Measurements from ENCODE around the gene GALNT18.

Gene GALNT18

DNA sequence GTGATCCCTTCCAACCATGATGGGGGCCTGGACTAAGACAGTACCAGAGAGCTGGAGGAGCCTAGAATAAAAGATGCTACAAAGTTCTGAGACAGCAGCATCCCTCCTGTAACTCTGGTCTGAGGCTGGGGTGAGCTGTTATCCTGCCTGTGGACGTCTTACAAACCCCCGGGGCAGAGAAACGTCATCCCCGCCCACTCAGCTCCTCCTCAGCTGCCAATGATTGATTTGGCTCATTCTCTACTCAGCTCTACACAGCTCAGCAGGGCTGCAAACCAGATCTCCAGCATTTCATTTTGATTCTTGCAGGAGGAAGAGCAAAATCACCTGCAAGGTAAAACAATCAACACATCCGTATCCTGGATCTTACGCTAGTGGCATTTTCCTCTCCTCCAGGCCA lies 324.2 kb downstream of the GALNT18 start:
- Histone ChIP-seq H3K36me3 (ENCODE audit: control insufficient read depth, insufficient read depth, low read length, severe bottlenecking) (no peaks in the 10 kb centered on the region), H3K9me3 (ENCODE audit: control insufficient read depth, low read length) (no peaks in the 10 kb centered on the region), H3K27me3 (replicated peaks; ENCODE audit: control insufficient read depth, insufficient read depth, low read length) (peaks cover 35% of the 10 kb centered on the region), H3K4me1 (ENCODE audit: control insufficient read depth, insufficient read depth, low read length) (no peaks in the 10 kb centered on the region), H3K4me3 (ENCODE audit: low read length) (no peak overlapping the region), H3K9ac (ENCODE audit: low read length) (no peak overlapping the region)
- no peak for DNase-seq (ENCODE audit: low read depth)

DNA sequence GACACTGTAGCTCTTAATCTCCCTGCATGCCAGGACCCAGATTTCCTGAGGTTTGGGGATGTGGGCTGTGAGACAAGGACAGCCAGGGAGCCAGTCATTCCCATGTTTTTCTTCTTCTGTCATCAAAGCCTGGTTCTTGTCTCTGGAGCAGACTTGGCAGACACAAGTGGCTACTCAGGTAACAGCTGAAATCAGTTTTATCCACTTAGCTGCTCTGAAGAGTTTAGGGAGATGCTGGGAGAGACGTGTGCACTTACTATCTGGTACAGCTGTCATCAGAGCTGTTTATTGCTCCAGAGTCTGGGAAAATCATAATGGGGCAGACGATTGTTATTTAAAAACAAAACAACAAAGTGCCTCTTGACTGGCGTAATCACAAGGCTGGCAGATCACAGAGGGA lies 325.4 kb downstream of the GALNT18 start:
- Histone ChIP-seq H3K27me3 (replicated peaks; ENCODE audit: control insufficient read depth, insufficient read depth, low read length) (peaks cover 33% of the 10 kb centered on the region), H3K4me1 (ENCODE audit: control insufficient read depth, insufficient read depth, low read length) (no peaks in the 10 kb centered on the region), H3K36me3 (ENCODE audit: control insufficient read depth, insufficient read depth, low read length, severe bottlenecking) (no peaks in the 10 kb centered on the region), H3K9me3 (ENCODE audit: control insufficient read depth, low read length) (no peaks in the 10 kb centered on the region), H3K4me3 (ENCODE audit: low read length) (no peak overlapping the region), H3K9ac (ENCODE audit: low read length) (no peak overlapping the region)
- no peak for DNase-seq (ENCODE audit: low read depth)

DNA sequence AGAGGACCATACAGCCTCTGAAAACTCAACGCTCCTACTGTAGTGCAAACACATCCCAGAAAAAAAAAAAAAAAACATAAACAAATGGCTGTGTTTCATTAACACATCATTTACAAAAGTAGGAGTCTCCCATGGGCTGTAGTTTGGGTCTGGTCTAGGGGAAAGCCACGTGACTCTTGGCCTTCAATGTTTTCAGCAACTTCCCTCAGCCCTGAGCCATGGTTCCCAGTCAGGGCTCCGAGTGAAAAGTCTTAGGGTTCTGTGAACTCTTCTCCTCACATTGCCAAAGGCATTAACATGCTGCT lies 327.3 kb downstream of the GALNT18 start:
- no peak for DNase-seq (ENCODE audit: low read depth)

DNA sequence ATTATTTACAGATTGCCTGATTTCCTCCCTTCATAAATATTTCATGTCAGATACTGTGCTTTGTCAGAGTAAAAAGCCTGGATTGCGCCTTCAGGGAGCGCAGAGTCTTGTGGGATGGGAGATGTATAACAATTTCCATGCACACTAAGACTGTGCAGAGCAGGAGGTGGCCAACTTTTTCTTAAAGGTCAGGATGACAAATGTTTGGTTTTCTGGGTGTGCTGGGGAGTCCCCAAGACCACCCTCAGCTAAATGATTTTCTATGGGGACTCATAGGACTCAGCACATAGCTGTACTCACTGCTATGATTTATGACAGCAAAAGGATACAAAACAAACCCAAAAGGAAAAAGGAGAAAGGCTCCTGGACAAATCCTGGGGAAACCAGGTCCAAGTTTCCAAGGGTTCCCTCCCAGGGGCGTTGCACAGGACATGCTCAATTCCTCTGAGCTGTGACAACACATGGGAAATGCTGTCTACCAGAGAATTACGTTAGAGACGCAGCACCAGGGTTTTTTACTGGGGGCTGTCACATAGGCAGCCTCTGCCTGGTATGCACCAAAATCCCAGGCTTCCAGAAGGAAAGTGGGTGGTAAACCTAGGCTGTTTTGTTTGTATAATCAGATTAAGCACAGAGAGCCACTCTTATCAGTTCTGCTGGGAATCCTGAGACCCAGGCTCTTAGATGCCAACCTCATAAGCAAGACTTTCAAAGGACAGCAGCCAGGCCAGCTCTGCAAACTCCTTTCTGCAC lies 327.8 kb downstream of the GALNT18 start:
- Histone ChIP-seq H3K27me3 (replicated peaks; ENCODE audit: control insufficient read depth, insufficient read depth, low read length) (peaks cover 34% of the 10 kb centered on the region), H3K4me3 (ENCODE audit: low read length) (no peak overlapping the region), H3K4me1 (ENCODE audit: control insufficient read depth, insufficient read depth, low read length) (no peaks in the 10 kb centered on the region), H3K36me3 (ENCODE audit: control insufficient read depth, insufficient read depth, low read length, severe bottlenecking) (no peaks in the 10 kb centered on the region), H3K9ac (ENCODE audit: low read length) (no peak overlapping the region), H3K9me3 (ENCODE audit: control insufficient read depth, low read length) (no peaks in the 10 kb centered on the region)
- no peak for DNase-seq (ENCODE audit: low read depth)

More for the DNA sequence above, 327.3 kb downstream of the GALNT18 start:
- H3K36me3 ChIP-seq (ENCODE audit: control insufficient read depth, insufficient read depth, low read length, severe bottlenecking), result no peaks in the 10 kb centered on the region
- peaks cover 34% of the 10 kb centered on the region for H3K27me3 ChIP-seq (replicated peaks; ENCODE audit: control insufficient read depth, insufficient read depth, low read length)
- H3K4me3 ChIP-seq (ENCODE audit: low read length), result no peak overlapping the region
- no peaks in the 10 kb centered on the region for H3K9me3 ChIP-seq (ENCODE audit: control insufficient read depth, low read length)
- no peak overlapping the region for H3K9ac ChIP-seq (ENCODE audit: low read length)
- H3K4me1 ChIP-seq (ENCODE audit: control insufficient read depth, insufficient read depth, low read length), result no peaks in the 10 kb centered on the region

DNA sequence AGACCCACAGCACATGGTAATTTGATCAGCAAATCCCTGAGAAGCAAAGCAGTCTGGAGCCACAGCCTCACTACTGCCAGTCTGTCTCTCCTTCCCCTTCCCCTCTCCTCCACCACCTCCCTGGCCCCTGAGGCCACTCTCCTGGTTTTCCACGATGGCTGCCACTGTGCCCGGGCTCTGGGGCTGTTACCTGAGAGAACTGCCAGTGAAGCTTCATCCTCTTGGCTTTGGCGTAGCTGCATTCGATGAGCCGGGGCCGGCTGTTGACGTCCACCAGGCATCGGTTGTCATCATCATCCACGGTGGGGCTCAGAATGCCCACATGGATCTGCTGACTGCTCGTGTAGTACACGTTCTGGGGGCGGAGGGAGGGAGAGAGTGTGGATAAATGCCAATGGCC lies 329.0 kb downstream of the GALNT18 start:
- Histone ChIP-seq H3K9me3 (ENCODE audit: control insufficient read depth, low read length) (no peaks in the 10 kb centered on the region), H3K9ac (ENCODE audit: low read length) (no peak overlapping the region), H3K36me3 (ENCODE audit: control insufficient read depth, insufficient read depth, low read length, severe bottlenecking) (no peaks in the 10 kb centered on the region), H3K4me3 (ENCODE audit: low read length) (no peak overlapping the region), H3K27me3 (replicated peaks; ENCODE audit: control insufficient read depth, insufficient read depth, low read length) (peaks cover 37% of the 10 kb centered on the region), H3K4me1 (ENCODE audit: control insufficient read depth, insufficient read depth, low read length) (no peaks in the 10 kb centered on the region)
- no peak for DNase-seq (ENCODE audit: low read depth)

DNA sequence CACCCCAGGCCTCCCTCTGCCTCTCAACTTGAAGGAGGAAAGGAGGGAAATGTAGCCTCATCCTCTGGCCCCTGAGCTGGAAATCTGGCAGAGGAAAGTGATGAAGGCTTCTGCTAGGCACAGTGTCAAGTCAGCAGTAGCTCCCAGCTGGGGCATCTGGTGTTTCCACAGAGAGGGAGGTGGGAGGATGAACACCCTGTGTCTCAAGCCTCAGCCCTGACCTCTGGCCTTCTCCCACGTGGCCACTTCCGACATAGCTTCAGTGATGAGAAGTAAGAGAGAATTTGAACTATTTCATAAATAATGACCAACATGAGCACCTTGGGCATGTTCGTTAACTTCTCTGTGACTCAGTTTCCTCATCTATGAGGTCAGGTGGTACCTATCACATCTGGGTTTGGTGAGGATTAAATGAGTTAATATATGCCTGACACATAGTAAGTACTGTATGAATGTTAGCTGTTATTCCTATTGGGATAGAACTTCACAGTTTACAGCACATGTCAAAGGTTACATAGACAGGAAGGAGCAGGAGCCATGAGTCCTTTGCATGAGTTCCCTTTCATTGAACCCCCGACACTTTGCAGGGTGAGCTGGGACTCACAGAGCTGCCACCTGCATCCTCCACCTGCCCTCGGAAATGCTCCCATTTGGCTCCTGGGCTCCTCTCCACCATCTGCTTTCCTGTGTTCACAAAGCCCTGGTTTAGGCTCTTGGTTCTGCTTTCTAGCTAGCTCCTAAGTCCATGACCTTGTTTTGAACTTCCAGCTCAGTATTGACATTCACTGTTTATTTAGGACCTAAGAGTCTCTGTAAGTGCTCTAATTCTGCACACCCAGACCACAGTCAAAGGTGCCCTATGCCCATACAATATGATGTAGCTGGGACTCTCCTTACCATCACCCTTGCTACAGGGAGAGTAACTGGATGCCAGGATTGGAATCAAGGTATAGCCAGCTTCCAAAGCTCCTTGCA lies 330.5 kb downstream of the GALNT18 start:
- no peaks in the 10 kb centered on the region for H3K4me1 ChIP-seq (ENCODE audit: control insufficient read depth, insufficient read depth, low read length)
- peaks cover 37% of the 10 kb centered on the region for H3K27me3 ChIP-seq (replicated peaks; ENCODE audit: control insufficient read depth, insufficient read depth, low read length)
- H3K36me3 ChIP-seq (ENCODE audit: control insufficient read depth, insufficient read depth, low read length, severe bottlenecking), result no peaks in the 10 kb centered on the region
- H3K9ac ChIP-seq (ENCODE audit: low read length), result no peak overlapping the region
- DNase-seq (ENCODE audit: low read depth), result no peak
- H3K9me3 ChIP-seq (ENCODE audit: control insufficient read depth, low read length), result no peaks in the 10 kb centered on the region
- no peak overlapping the region for H3K4me3 ChIP-seq (ENCODE audit: low read length)

DNA sequence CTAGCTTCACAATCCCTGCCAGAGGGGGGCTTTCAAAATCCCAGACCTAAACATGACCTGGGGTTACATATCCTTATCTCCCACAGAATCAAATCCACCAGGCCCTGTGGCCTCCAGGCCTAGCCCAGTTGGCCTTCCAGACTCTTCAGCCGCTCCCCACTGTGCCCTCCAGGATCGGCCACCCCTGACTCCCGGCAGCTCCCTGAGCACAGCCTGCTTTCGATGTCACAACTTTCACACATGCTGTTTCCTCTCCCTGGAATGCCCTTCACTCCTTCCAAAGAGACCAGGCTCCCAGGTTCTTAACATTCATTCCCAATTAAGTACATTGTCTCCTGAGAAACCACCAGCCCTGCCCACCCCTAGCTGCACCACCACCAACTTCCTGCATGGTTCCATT lies 331.5 kb downstream of the GALNT18 start:
- H3K9ac ChIP-seq (ENCODE audit: low read length), result no peak overlapping the region
- no peaks in the 10 kb centered on the region for H3K36me3 ChIP-seq (ENCODE audit: control insufficient read depth, insufficient read depth, low read length, severe bottlenecking)
- H3K9me3 ChIP-seq (ENCODE audit: control insufficient read depth, low read length), result no peaks in the 10 kb centered on the region
- DNase-seq (ENCODE audit: low read depth), result no peak
- H3K4me1 ChIP-seq (ENCODE audit: control insufficient read depth, insufficient read depth, low read length), result no peaks in the 10 kb centered on the region
- peaks cover 33% of the 10 kb centered on the region for H3K27me3 ChIP-seq (replicated peaks; ENCODE audit: control insufficient read depth, insufficient read depth, low read length)
- H3K4me3 ChIP-seq (ENCODE audit: low read length), result no peak overlapping the region

DNA sequence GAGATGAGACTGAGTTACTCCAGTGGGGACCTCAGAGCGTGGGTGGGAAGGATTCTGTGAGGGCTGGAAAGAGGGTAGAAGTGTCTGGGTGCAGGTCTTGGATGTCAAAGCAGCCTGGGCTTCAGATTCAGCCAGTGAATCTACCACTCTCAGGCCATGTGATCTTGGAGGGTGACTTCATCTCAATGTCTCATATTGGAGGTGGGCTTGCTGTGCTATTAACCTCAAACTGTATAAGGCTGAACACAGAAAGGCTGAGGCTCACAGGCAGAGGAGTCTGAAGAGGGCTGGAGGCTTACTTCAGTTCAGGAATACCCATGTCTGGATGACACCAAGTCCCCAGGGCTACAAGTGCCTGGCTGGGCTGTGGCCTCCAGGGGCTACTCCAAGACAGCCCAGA lies 332.1 kb downstream of the GALNT18 start:
- no peak overlapping the region for H3K9ac ChIP-seq (ENCODE audit: low read length)
- no peak overlapping the region for H3K4me3 ChIP-seq (ENCODE audit: low read length)
- no peaks in the 10 kb centered on the region for H3K9me3 ChIP-seq (ENCODE audit: control insufficient read depth, low read length)
- DNase-seq (ENCODE audit: low read depth), result no peak
- no peaks in the 10 kb centered on the region for H3K4me1 ChIP-seq (ENCODE audit: control insufficient read depth, insufficient read depth, low read length)
- peaks cover 30% of the 10 kb centered on the region for H3K27me3 ChIP-seq (replicated peaks; ENCODE audit: control insufficient read depth, insufficient read depth, low read length)
- no peaks in the 10 kb centered on the region for H3K36me3 ChIP-seq (ENCODE audit: control insufficient read depth, insufficient read depth, low read length, severe bottlenecking)

DNA sequence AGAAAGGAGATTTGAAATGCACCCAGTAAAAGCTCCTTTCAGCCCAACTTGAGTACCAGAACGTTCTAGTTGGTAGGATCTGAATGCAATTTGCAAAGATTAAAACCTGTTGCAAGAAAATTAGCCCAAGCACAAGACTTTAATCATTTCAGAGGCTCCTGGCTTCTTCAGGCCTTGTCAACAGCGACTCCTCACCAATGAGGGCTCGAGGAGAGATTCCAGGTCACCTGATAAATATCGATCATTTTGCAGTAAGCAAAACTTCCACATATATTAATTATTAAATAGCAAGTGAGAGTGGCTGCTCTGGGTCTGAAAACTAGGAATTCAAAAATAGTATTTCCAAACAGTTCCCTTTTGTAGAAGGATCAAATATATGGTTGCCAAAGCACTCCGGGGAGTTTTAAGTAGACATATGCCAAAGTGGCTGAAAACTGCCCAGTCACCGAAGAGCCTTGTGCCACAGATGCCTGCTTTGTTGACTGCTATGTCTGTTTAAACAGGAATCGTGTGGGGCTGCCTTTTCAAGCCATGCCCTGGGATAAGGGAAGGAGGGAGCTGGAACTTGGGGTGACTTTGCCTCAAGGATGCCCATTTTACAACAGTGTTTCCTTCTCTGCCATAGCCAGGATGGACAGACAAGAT lies 332.7 kb downstream of the GALNT18 start:
- Histone ChIP-seq H3K36me3 (ENCODE audit: control insufficient read depth, insufficient read depth, low read length, severe bottlenecking) (no peaks in the 10 kb centered on the region), H3K9me3 (ENCODE audit: control insufficient read depth, low read length) (no peaks in the 10 kb centered on the region), H3K27me3 (replicated peaks; ENCODE audit: control insufficient read depth, insufficient read depth, low read length) (peaks cover 30% of the 10 kb centered on the region), H3K9ac (ENCODE audit: low read length) (no peak overlapping the region), H3K4me3 (ENCODE audit: low read length) (no peak overlapping the region), H3K4me1 (ENCODE audit: control insufficient read depth, insufficient read depth, low read length) (no peaks in the 10 kb centered on the region)
- DNase-seq (ENCODE audit: low read depth), result no peak

DNA sequence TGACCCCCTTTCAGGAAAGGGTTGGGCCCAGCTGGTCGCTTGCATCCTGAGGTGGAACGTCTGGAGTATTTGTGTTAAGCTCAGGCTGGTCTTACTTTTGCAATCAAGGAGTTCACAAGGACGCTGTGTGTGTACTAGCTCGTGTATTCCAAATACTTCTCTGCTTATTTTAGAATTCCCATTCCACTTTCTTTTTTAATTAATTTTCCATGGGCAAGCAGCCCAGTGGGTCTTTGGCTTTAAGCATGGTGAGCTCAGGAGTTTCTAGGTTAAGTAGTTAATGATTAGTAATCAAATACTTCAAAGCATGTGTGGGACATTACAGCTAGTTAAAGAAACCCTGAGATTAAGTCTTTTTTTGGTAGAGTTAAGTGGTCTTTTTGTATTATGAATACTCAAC lies 337.3 kb downstream of the GALNT18 start:
- no peaks in the 10 kb centered on the region for H3K9me3 ChIP-seq (ENCODE audit: control insufficient read depth, low read length)
- no peak overlapping the region for H3K4me3 ChIP-seq (ENCODE audit: low read length)
- no peaks in the 10 kb centered on the region for H3K4me1 ChIP-seq (ENCODE audit: control insufficient read depth, insufficient read depth, low read length)
- H3K36me3 ChIP-seq (ENCODE audit: control insufficient read depth, insufficient read depth, low read length, severe bottlenecking), result no peaks in the 10 kb centered on the region
- DNase-seq (ENCODE audit: low read depth), result no peak
- no peak overlapping the region for H3K9ac ChIP-seq (ENCODE audit: low read length)
- H3K27me3 ChIP-seq (replicated peaks; ENCODE audit: control insufficient read depth, insufficient read depth, low read length), result peaks cover 19% of the 10 kb centered on the region

DNA sequence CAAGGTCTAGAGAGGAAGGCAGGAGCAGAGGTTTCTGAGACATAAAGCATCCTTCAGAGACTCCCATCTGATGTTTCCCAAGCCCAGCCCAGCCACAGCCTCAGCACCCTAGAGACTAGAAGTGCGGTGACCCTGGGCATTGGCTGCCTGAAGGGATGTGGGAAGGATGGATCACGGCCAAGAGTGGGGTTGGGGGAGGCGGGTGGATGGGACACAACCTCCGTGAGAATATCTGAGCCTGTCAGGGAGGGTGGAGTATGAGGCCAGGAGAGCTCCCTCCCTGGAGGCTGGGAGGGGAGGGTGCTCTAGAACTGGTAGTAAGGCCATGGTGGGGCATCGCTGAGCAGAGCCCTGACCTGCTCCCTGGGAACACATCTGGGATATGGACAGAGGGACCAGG lies 340.2 kb downstream of the GALNT18 start:
- no peak for DNase-seq (ENCODE audit: low read depth)
- H3K27me3 ChIP-seq (replicated peaks; ENCODE audit: control insufficient read depth, insufficient read depth, low read length), result peaks cover 6% of the 10 kb centered on the region
- H3K9ac ChIP-seq (ENCODE audit: low read length), result no peak overlapping the region
- no peaks in the 10 kb centered on the region for H3K9me3 ChIP-seq (ENCODE audit: control insufficient read depth, low read length)
- H3K4me1 ChIP-seq (ENCODE audit: control insufficient read depth, insufficient read depth, low read length), result no peaks in the 10 kb centered on the region
- no peaks in the 10 kb centered on the region for H3K36me3 ChIP-seq (ENCODE audit: control insufficient read depth, insufficient read depth, low read length, severe bottlenecking)
- H3K4me3 ChIP-seq (ENCODE audit: low read length), result no peak overlapping the region
